Measurements from ENCODE around the gene ARHGAP15. TPM values are rescaled to one million over a fixed set of nuclear protein-coding genes. Genes with fewer than 3 reads are reported as not detected.

ARHGAP15 gene
- total RNA-seq, 2 donors from 2014 or later: 0.41 to 4.3 TPM

GRCh38 chr2:143745060-143745459, 615.8 kb downstream of the ARHGAP15 start:
- Histone ChIP-seq H3K36me3 (no peaks in the 10 kb centered on the region), H3K4me1 (replicated peaks) (no peaks in the 10 kb centered on the region), H3K27ac (no peak overlapping the region), H3K4me3 (no peak overlapping the region), H3K27me3 (replicated peaks; ENCODE audit: insufficient read depth) (no peaks in the 10 kb centered on the region), H3K9me3 (no peaks in the 10 kb centered on the region)
- no peak for TF ChIP-seq POLR2A (IDR thresholded peaks at IDR 0.05)
- TF ChIP-seq POLR2AphosphoS5 (IDR thresholded peaks at IDR 0.05): no peak
- no peak for TF ChIP-seq CTCF (IDR thresholded peaks at IDR 0.05)
- DNase-seq (ENCODE audit: low spot score): no peak
- 48% methylated on average over 2 of the region's 2 CpGs for WGBS
- intact Hi-C loops (cut with DNase I): no loop called here

DNA sequence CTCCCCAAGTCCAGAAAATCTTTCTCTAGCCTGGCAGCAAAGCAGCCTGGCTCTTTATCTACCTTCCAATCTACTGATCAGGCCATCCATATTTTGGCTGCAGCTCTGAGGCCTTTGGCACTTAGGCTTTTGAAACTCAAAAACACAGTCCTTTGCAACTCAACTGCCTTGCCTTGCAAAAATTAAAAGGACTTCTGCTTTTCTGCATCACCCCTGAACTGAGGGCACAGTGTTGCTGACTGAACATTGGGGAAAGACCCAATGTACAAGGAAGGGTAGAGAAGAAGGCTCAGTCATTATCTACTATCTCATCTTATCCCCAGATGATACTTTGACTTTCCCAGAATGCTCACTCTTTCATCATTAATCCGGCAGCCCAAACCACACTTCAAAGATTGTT, 625.5 kb downstream of the ARHGAP15 start:
- no peaks in the 10 kb centered on the region for H3K36me3 ChIP-seq
- intact Hi-C loops (cut with DNase I): no loop called here
- H3K27ac ChIP-seq: no peak overlapping the region
- H3K9me3 ChIP-seq: no peaks in the 10 kb centered on the region
- DNase-seq (ENCODE audit: low spot score): no peak
- TF ChIP-seq CTCF (IDR thresholded peaks at IDR 0.05) (no peak), POLR2A (IDR thresholded peaks at IDR 0.05) (no peak), POLR2AphosphoS5 (IDR thresholded peaks at IDR 0.05) (no peak)
- H3K4me1 ChIP-seq (replicated peaks): no peaks in the 10 kb centered on the region
- 85% methylated on average over 1 of the region's 1 CpG for WGBS
- no peak overlapping the region for H3K4me3 ChIP-seq
- H3K27me3 ChIP-seq (replicated peaks; ENCODE audit: insufficient read depth): no peaks in the 10 kb centered on the region

DNA sequence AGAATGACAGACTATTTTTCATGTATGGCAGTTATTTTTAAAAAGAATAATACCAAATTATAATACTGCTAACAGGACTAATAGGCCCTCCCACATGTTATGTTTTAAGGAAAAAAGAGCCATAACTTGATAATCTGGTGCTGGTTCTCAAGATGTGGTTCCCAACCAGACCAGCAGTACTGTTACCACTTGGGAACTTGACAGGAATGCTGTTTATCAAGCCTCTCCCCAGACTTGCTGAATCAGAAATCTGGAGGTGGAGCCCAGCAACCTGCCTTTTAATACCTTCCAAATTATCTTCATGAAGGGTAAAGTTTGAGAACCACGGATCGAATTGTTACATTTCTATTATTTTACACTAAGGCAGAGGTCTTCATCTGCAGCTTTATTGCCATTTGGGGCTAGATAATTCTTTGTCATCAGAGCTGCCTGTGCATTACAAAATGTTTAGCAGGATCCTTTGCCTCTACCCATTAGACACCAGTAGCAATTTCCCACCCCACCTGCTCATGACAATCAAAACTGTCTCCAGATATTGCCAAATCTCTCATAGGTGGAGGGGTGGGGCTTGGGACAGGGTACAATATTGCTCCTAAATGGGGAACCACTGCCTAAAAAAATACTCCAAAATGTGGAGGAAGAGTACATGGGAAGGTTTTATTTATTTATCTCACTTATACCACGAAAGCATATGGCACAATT, 629.6 kb downstream of the ARHGAP15 start:
- WGBS: 76% methylated on average over 3 of the region's 3 CpGs
- no peaks in the 10 kb centered on the region for H3K9me3 ChIP-seq
- no peaks in the 10 kb centered on the region for H3K36me3 ChIP-seq
- DNase-seq (ENCODE audit: low spot score): no peak
- no peaks in the 10 kb centered on the region for H3K4me1 ChIP-seq (replicated peaks)
- H3K4me3 ChIP-seq: no peak overlapping the region
- no peak overlapping the region for H3K27ac ChIP-seq
- no peaks in the 10 kb centered on the region for H3K27me3 ChIP-seq (replicated peaks; ENCODE audit: insufficient read depth)
- intact Hi-C loops (cut with DNase I): no loop called here
- TF ChIP-seq POLR2A (IDR thresholded peaks at IDR 0.05) (no peak), POLR2AphosphoS5 (IDR thresholded peaks at IDR 0.05) (no peak), CTCF (IDR thresholded peaks at IDR 0.05) (no peak)

- Histone ChIP-seq H3K4me1 (replicated peaks) (no peaks in the 10 kb centered on the region), H3K27ac (no peak overlapping the region), H3K9me3 (no peaks in the 10 kb centered on the region), H3K36me3 (no peaks in the 10 kb centered on the region), H3K27me3 (replicated peaks; ENCODE audit: insufficient read depth) (no peaks in the 10 kb centered on the region), H3K4me3 (no peak overlapping the region)
- intact Hi-C loops (cut with DNase I): no loop called here
- no peak for TF ChIP-seq POLR2A (IDR thresholded peaks at IDR 0.05)
- no peak for TF ChIP-seq CTCF (IDR thresholded peaks at IDR 0.05)
- no peak for TF ChIP-seq POLR2AphosphoS5 (IDR thresholded peaks at IDR 0.05)
- no peak for DNase-seq (ENCODE audit: low spot score)
- WGBS: 88% methylated on average over 6 of the region's 6 CpGs
Measured at GRCh38 chr2:143759455-143759854, 630.2 kb downstream of the ARHGAP15 start.
